ENCODE data around the gene CATSPERB. TPM values are rescaled to one million over a fixed set of nuclear protein-coding genes. Genes with fewer than 3 reads are reported as not detected.

Gene CATSPERB
- total and polyA plus RNA-seq, 2 of the 8 experiments (the other 6 are each of a cell fraction or from before 2014, with no cell fraction given): 0.11 to 0.30 TPM

DNA sequence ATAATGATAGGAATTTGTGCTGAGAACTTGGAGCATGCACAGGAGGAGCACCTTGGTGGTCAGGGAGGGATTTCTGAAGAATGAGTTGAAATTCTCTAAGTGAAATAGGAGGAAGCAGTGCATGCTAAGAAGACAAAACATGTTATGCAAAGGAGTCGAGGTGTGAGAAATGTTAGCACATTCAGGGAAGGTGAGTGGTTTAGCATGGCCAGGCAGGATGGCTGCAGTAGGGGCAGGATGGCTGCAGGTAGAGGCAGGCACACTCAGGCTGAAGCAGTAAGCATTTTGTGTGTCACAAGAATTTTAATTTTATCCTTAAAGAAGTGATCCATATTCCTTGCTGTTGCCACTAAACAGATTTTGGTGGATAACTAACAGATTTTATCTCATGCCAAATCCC is 46.3 kb downstream of the CATSPERB start (continued):
- no peak for TF ChIP-seq TCF12 (IDR thresholded peaks at IDR 0.05; ENCODE audit: low read depth, low read length)

All from H1 (cell line).